Smooth muscle cell (in vitro differentiated cells): Measurements from ENCODE around the gene NPSR1. TPM values are rescaled to one million over a fixed set of nuclear protein-coding genes. Genes with fewer than 3 reads are reported as not detected.
"Not testable (repeated sequence)": the region's sequence is repeated elsewhere in the genome, so short reads cannot be mapped to it uniquely, and the experiment has no call there.

ENCODE experiments used
- DNase-seq: peaks from one replicate; lab custom pipeline; 2025; ENCODE audit not compliant: unreplicated experiment; lab: John Stamatoyannopoulos, UW
- H2AFZ ChIP-seq: fragments of 200-600 bp; sonication (generic); 2 replicates; pipeline ENCODE4 v1.6.0; 2016; ENCODE audit warnings: antibody characterized with exemption, low read depth, mild to moderate bottlenecking
- H3F3A ChIP-seq: fragments of 200-600 bp; sonication (generic); 2 replicates; pipeline ENCODE4 v1.6.0; 2017; ENCODE audit warnings: antibody characterized with exemption, low read depth
- H3K27ac ChIP-seq: fragments of 200-600 bp; sonication (generic); 2 replicates; pipeline ENCODE4 v1.5.1; 2016; ENCODE audit warnings: low read depth, mild to moderate bottlenecking
- H3K27me3 ChIP-seq: fragments of 200-600 bp; sonication (generic); 2 replicates; pipeline ENCODE4 v1.6.1; 2016; ENCODE audit warnings: low read depth, mild to moderate bottlenecking
- H3K36me3 ChIP-seq: fragments of 200-600 bp; sonication (generic); 2 replicates; pipeline ENCODE4 v1.5.1; 2016; ENCODE audit warnings: low read depth
- H3K4me1 ChIP-seq: fragments of 200-600 bp; sonication (generic); 2 replicates; pipeline ENCODE4 v1.5.1; 2016; ENCODE audit warnings: low read depth
- H3K4me2 ChIP-seq: fragments of 200-600 bp; sonication (generic); 2 replicates; pipeline ENCODE4 v1.6.0; 2016; ENCODE audit warnings: mild to moderate bottlenecking
- H3K4me3 ChIP-seq: fragments of 200-600 bp; sonication (generic); 2 replicates; pipeline ENCODE4 v1.5.1; 2016; ENCODE audit warnings: mild to moderate bottlenecking
- H3K79me2 ChIP-seq: fragments of 200-600 bp; sonication (generic); 2 replicates; pipeline ENCODE4 v1.6.0; 2016; ENCODE audit warnings: low read depth, mild to moderate bottlenecking
- H3K9ac ChIP-seq: fragments of 200-600 bp; sonication (generic); 2 replicates; pipeline ENCODE4 v1.6.0; 2016; ENCODE audit warnings: low read depth
- H3K9me3 ChIP-seq: fragments of 200-600 bp; sonication (generic); replicated peaks from 2 replicates; pipeline ENCODE4 v1.5.1; 2016; ENCODE audit warnings: low read depth
- H4K20me1 ChIP-seq: fragments of 200-600 bp; sonication (generic); 2 replicates; pipeline ENCODE4 v1.6.0; 2016; ENCODE audit warnings: low read depth
- CTCF ChIP-seq: fragments of 200-600 bp; sonication (generic); IDR thresholded peaks from 2 replicates; pipeline ENCODE4 v1.5.1; 2017; ENCODE audit warnings: borderline replicate concordance, mild to moderate bottlenecking, antibody characterized with exemption; ENCODE audit not compliant: insufficient read depth, poor library complexity, severe bottlenecking
- WGBS: methylation state at CpG from one replicate; pipeline ENCODE4 v1.1.7; 2016; ENCODE audit warnings: low lambda C conversion rate; 5-methylcytosine and 5-hydroxymethylcytosine counted together
- polyA plus RNA-seq: library from polyadenylated mRNA; unstranded; fragments of >200 nt; fragmentation: Nextera tagmentation; extraction: Ambion mirVana; gene quantifications from 2 replicates; pipeline ENCODE4 v1.2.1, GENCODE V29; 2016
- total RNA-seq: library from RNA; depleted of rRNA; stranded (reverse); fragments of >200 nt; gene quantifications from 2 replicates; pipeline ENCODE4 v1.2.3, GENCODE V29; 2014

Gene NPSR1
- total and polyA plus RNA-seq, 2 experiments from 2014 or later: not detected

- Histone ChIP-seq H3K9me3 (no peaks in the 10 kb centered on the region), H3K27me3 (no peaks in the 10 kb centered on the region), H3K9ac (no peak overlapping the region), H3K4me1 (peaks cover 17% of the 10 kb centered on the region), H3K79me2 (no peaks in the 10 kb centered on the region), H3F3A (no peaks in the 10 kb centered on the region), H3K36me3 (no peaks in the 10 kb centered on the region), H4K20me1 (no peaks in the 10 kb centered on the region), H2AFZ (no peak overlapping the region), H3K27ac (no peak overlapping the region), H3K4me2 (no peak overlapping the region), H3K4me3 (no peak overlapping the region)
- DNase-seq: no peak
- 90% methylated on average over 9 of the region's 9 CpGs for WGBS
- no peak for TF ChIP-seq CTCF
Measured at GRCh38 chr7:34849163-34849960, 191.3 kb downstream of the NPSR1 start.

DNA sequence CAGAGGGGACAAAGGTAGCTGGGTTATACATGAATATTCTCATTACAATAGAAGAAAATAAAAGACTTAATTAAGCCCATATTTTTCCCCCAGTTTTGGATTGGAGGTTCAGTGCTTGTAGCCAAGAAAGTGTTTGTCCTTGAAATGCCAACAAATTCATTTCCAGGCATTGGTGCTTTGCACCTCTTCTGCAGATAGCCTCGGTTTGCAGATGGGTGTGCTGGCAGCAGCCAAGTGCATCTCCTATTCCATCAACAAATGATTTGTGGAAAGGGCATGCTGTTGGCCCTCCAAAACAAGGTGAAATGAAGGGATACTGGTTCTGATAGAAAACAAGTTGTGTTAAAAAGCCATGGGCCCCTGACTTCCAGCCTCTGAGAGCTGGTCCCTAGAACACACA is 192.0 kb downstream of the NPSR1 start:
- Histone ChIP-seq H3K9ac (no peak overlapping the region), H3K36me3 (no peaks in the 10 kb centered on the region), H4K20me1 (no peaks in the 10 kb centered on the region), H3K27ac (no peak overlapping the region), H3K4me3 (no peak overlapping the region), H3K9me3 (no peaks in the 10 kb centered on the region), H3K27me3 (no peaks in the 10 kb centered on the region), H2AFZ (no peak overlapping the region), H3K4me2 (no peak overlapping the region), H3K4me1 (peaks cover 13% of the 10 kb centered on the region), H3K79me2 (no peaks in the 10 kb centered on the region), H3F3A (no peaks in the 10 kb centered on the region)
- DNase-seq: no peak
- WGBS: 96% methylated on average over 1 of the region's 1 CpG
- TF ChIP-seq CTCF: no peak

DNA sequence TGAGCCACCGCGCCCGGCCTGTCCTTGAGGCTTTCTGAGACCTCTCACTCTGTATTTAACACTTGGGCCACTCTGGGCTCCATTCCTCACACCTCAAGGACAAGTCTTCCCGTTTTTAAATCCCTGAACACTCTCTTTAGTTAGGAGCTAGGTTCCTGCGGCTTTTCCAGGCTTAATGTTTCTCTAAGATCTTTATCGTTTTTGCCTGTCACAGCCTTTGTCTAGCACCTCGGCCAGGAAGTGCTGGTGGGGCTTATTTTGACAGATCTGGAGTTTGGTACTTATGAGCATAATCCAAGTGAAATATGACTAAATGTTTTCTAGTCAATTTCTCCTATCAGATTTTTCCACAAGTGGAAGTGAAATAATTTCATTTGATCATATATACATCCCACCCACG is 192.7 kb downstream of the NPSR1 start:
- no peaks in the 10 kb centered on the region for H3K36me3 ChIP-seq
- DNase-seq: no peak
- 47% methylated on average over 8 of the region's 8 CpGs for WGBS
- no peaks in the 10 kb centered on the region for H3K79me2 ChIP-seq
- H3K4me1 ChIP-seq: peaks cover 6% of the 10 kb centered on the region
- H3K9me3 ChIP-seq: no peaks in the 10 kb centered on the region
- H4K20me1 ChIP-seq: no peaks in the 10 kb centered on the region
- no peaks in the 10 kb centered on the region for H3K27me3 ChIP-seq
- no peak overlapping the region for H3K9ac ChIP-seq
- TF ChIP-seq CTCF: no peak
- no peak overlapping the region for H3K4me3 ChIP-seq
- no peak overlapping the region for H2AFZ ChIP-seq
- H3K4me2 ChIP-seq: no peak overlapping the region
- no peaks in the 10 kb centered on the region for H3F3A ChIP-seq
- H3K27ac ChIP-seq: no peak overlapping the region

DNA sequence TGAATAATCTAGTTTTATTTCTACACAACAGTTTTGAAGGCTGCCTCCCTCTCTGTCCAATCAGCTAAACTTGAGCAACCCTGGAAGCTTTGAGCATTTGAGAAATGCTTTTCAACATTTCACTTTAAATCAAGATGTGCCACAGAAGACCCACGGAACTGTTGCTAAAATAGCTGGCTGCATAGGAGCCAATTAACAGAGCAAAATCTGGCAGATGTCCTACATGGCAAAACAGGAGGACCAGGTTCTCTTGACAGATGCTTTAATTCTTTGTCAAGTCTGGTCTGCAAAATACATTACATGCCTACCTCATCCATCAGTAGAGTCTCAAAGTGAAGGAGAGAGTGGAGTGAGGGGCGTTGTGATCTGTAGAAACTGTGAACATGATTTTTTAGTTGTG is 193.4 kb downstream of the NPSR1 start:
- no peak overlapping the region for H3K9ac ChIP-seq
- no peaks in the 10 kb centered on the region for H3K9me3 ChIP-seq
- DNase-seq: no peak
- TF ChIP-seq CTCF: no peak
- no peaks in the 10 kb centered on the region for H4K20me1 ChIP-seq
- no peaks in the 10 kb centered on the region for H3K4me1 ChIP-seq
- H3K4me2 ChIP-seq: no peak overlapping the region
- no peak overlapping the region for H3K4me3 ChIP-seq
- no peaks in the 10 kb centered on the region for H3F3A ChIP-seq
- no peak overlapping the region for H2AFZ ChIP-seq
- no peaks in the 10 kb centered on the region for H3K36me3 ChIP-seq
- H3K27me3 ChIP-seq: no peaks in the 10 kb centered on the region
- H3K79me2 ChIP-seq: no peaks in the 10 kb centered on the region
- WGBS: 86% methylated on average over 2 of the region's 2 CpGs
- no peak overlapping the region for H3K27ac ChIP-seq

- not testable (repeated sequence) for H3K79me2 ChIP-seq, H3K4me3 ChIP-seq, H3K27me3 ChIP-seq, H3F3A ChIP-seq, H3K4me1 ChIP-seq, H3K9me3 ChIP-seq, DNase-seq, H2AFZ ChIP-seq, H3K9ac ChIP-seq, H3K27ac ChIP-seq, H3K4me2 ChIP-seq, H3K36me3 ChIP-seq, H4K20me1 ChIP-seq
- WGBS: 88% methylated on average over 2 of the region's 2 CpGs
Measured at GRCh38 chr7:34858444-34858843, 200.4 kb downstream of the NPSR1 start.
